DOHH2 (cell line): ENCODE measurements around the gene CSNK2A2.

Experiments used
- CTCF ChIP-seq: fragments of 200-600 bp; sonication (generic); IDR thresholded peaks from one replicate; pipeline ENCODE4 v1.5.1; 2014; ENCODE audit warnings: antibody characterized with exemption, mild to moderate bottlenecking, low read depth, low read length; ENCODE audit not compliant: poor library complexity, severe bottlenecking
- EZH2phosphoT487 ChIP-seq: fragments of 200-600 bp; sonication (generic); IDR thresholded peaks from 2 replicates; pipeline ENCODE4 v1.6.1; 2017; ENCODE audit warnings: borderline replicate concordance, mild to moderate bottlenecking, antibody characterized with exemption, low read length, moderate library complexity, mixed read lengths

- TF ChIP-seq CTCF, result no peak
- no peak for TF ChIP-seq EZH2phosphoT487
Measured at GRCh38 chr16:58157951-58158540, 39.9 kb downstream of the CSNK2A2 start.
